K562 (cell line): ENCODE measurements around the gene DNAH3. TPM values are rescaled to one million over a fixed set of nuclear protein-coding genes. Genes with fewer than 3 reads are reported as not detected.
A peak's percentile ranks its signal among the peaks of the same experiment; 100 is the strongest.

Experiments
- ATAC-seq: fragments of 200-7000 bp; cut with Tn5 transposase; 3 replicates; pipeline ENCODE4 v1.9.1; 2020; ENCODE audit warnings: moderate library complexity
- BruUV-seq: library from RNA; stranded (reverse); fragments of 400-500 nt; replicated peaks from 2 replicates; lab custom pipeline; 2021; lab: Mats Ljungman, UMichigan
- CTCF ChIA-PET: fragments of 300-600 bp; formaldehyde crosslinking; extraction: SDS; loops from one replicate; lab custom pipeline; 2021; ENCODE audit warnings: low intra/inter-chr PET ratio; lab: Yijun Ruan, JAX
- POLR2A ChIA-PET: fragments of 300-600, 350-650 bp; sonication (Branson Sonifier 250); formaldehyde crosslinking; extraction: SDS; loops from one replicate; lab custom pipeline; 2021; ENCODE audit warnings: antibody characterized with exemption, inconsistent platforms; lab: Yijun Ruan, JAX
- DNase-seq, 4 experiments: peaks; one replicate each; pipeline versions ENCODE4 v3.0.0 to v3.0.0-alpha.2; 2011 to 2018; ENCODE audit warnings: low spot score in 3 of 4, mixed read lengths in 3 of 4; ENCODE audit errors: extremely low read depth in 1 of 4
- FAIRE-seq: peaks from 2 replicates; lab custom pipeline; 2011; peaks lifted over from hg19 to GRCh38; lab: Jason Lieb, UNC
- H2AFZ ChIP-seq: 2 replicates; pipeline ENCODE4 v1.6.0; 2011; ENCODE audit warnings: low read depth, low read length, control low read depth, inconsistent platforms
- H3K27ac ChIP-seq: fragments of 200-600 bp; 3 replicates; pipeline ENCODE4 v1.8.0; 2011; ENCODE audit warnings: low read depth, mild to moderate bottlenecking, control low read depth, inconsistent platforms, low read length, moderate library complexity, mixed read lengths; ENCODE audit errors: extremely low read depth
- H3K27me3 ChIP-seq, 2 experiments: fragments of 300-600 bp in 1 of 2; 2 replicates in 1 of 2; 3 replicates in 1 of 2; pipeline versions ENCODE4 v1.6.0 to v1.8.0; 2011; ENCODE audit warnings: inconsistent platforms in 2 of 2, low read length in 2 of 2, mild to moderate bottlenecking in 1 of 2, mixed read lengths in 1 of 2, moderate library complexity in 1 of 2; ENCODE audit not compliant: control insufficient read depth in 2 of 2, insufficient read depth in 2 of 2
- H3K36me3 ChIP-seq: fragments of 300-600 bp; 3 replicates; pipeline ENCODE4 v1.8.0; 2011; ENCODE audit warnings: mild to moderate bottlenecking, low read length, inconsistent platforms; ENCODE audit not compliant: control insufficient read depth, insufficient read depth
- H3K4me1 ChIP-seq, 2 experiments: fragments of 200-600 bp in 1 of 2; replicated peaks in 1 of 2; 2 replicates in 1 of 2; 3 replicates in 1 of 2; pipeline versions ENCODE4 v1.5.1 to v1.8.0; 2011; ENCODE audit warnings: inconsistent platforms in 2 of 2, low read length in 2 of 2, mild to moderate bottlenecking in 1 of 2, mixed read lengths in 1 of 2, moderate library complexity in 1 of 2; ENCODE audit not compliant: control insufficient read depth in 2 of 2, insufficient read depth in 2 of 2
- H3K4me2 ChIP-seq: 2 replicates; pipeline ENCODE4 v1.6.1; 2011; ENCODE audit warnings: low read length, control low read depth, inconsistent platforms, mixed read lengths; ENCODE audit not compliant: insufficient read depth
- H3K4me3 ChIP-seq: fragments of 200-600 bp; sonication (generic), shearing (Covaris generic); 2 replicates; pipeline ENCODE4 v1.5.1; 2016; ENCODE audit warnings: control low read depth, inconsistent platforms
- H3K79me2 ChIP-seq: fragments of 200-600 bp; 3 replicates; pipeline ENCODE4 v1.8.0; 2011; ENCODE audit warnings: low read length, inconsistent platforms; ENCODE audit not compliant: control insufficient read depth, insufficient read depth
- H3K9ac ChIP-seq, 2 experiments: 2 replicates each; pipeline versions ENCODE4 v1.6.0 to v1.6.1; 2011; ENCODE audit warnings: low read depth in 2 of 2, low read length in 2 of 2, control low read depth in 1 of 2, inconsistent platforms in 1 of 2, mild to moderate bottlenecking in 1 of 2, mixed read lengths in 1 of 2; ENCODE audit not compliant: insufficient read depth in 1 of 2
- H3K9me1 ChIP-seq: one replicate; pipeline ENCODE4 v1.6.0; 2011; ENCODE audit warnings: inconsistent platforms, mild to moderate bottlenecking, low read length, moderate library complexity; ENCODE audit not compliant: control insufficient read depth, insufficient read depth
- H3K9me3 ChIP-seq: replicated peaks from 2 replicates; pipeline ENCODE4 v1.5.1; 2011; ENCODE audit warnings: low read depth, low read length, inconsistent platforms; ENCODE audit not compliant: control insufficient read depth, insufficient read depth
- H4K20me1 ChIP-seq: replicated peaks from 2 replicates; pipeline ENCODE4 v1.6.1; 2011; ENCODE audit warnings: low read length, inconsistent platforms, mixed read lengths; ENCODE audit not compliant: control insufficient read depth, insufficient read depth
- BCOR ChIP-seq: fragments of 450-650 bp; IDR thresholded peaks from 2 replicates; pipeline ENCODE4 v1.6.1; 2016
- CBX3 ChIP-seq, 2 experiments: IDR thresholded peaks; 1 replicate in 1 of 2; 2 replicates in 1 of 2; pipeline ENCODE4 v1.6.1; 2012; ENCODE audit warnings: inconsistent platforms in 2 of 2, low read length in 2 of 2, borderline replicate concordance in 1 of 2, control low read depth in 1 of 2
- L3MBTL2 ChIP-seq: fragments of 450-650 bp; IDR thresholded peaks from 2 replicates; pipeline ENCODE4 v1.6.1; 2016; ENCODE audit warnings: mild to moderate bottlenecking, moderate library complexity
- PTBP1 ChIP-seq: fragments of 200-400 bp; formaldehyde crosslinking; IDR thresholded peaks from 2 replicates; pipeline ENCODE4 v1.6.1; 2017; ENCODE audit warnings: low read depth, low read length
- RCOR1 ChIP-seq, 2 experiments: IDR thresholded peaks; 2 replicates each; pipeline ENCODE4 v1.6.1; 2012; ENCODE audit warnings: low read depth in 2 of 2, low read length in 2 of 2, borderline replicate concordance in 1 of 2, improper control_type of control experiment in 1 of 2
- SMARCA5 ChIP-seq: fragments of 450-650 bp; IDR thresholded peaks from 2 replicates; pipeline ENCODE4 v1.6.1; 2016
- YBX1 ChIP-seq: fragments of 450-650 bp; IDR thresholded peaks from 2 replicates; pipeline ENCODE4 v1.7.1; 2016; ENCODE audit warnings: mild to moderate bottlenecking
- ZNF12 ChIP-seq: sonication (generic); formaldehyde crosslinking; IDR thresholded peaks from 2 replicates; pipeline ENCODE4 v1.4.0; 2020; ENCODE audit warnings: mild to moderate bottlenecking, missing genetic modification reagents
- ZNF134 ChIP-seq: fragments of 250-450 bp; sonication (Bioruptor Pico); conservative IDR thresholded peaks from 2 replicates; pipeline ENCODE4 v1.4.0; 2020
- ZNF384 ChIP-seq: IDR thresholded peaks from 2 replicates; pipeline ENCODE4 v1.6.1; 2012; ENCODE audit warnings: low read depth, low read length, improper control_type of control experiment
- ZNF507 ChIP-seq: conservative IDR thresholded peaks from 2 replicates; pipeline ENCODE4 v1.6.1; 2017; ENCODE audit warnings: missing genetic modification characterization, missing compliant biosample characterization
- ZNF551 ChIP-seq: fragments of 250-450 bp; sonication (Bioruptor Pico); IDR thresholded peaks from 2 replicates; pipeline ENCODE4 v1.5.0; 2021; ENCODE audit warnings: mild to moderate bottlenecking, moderate library complexity
- ZNF668 ChIP-seq: fragments of 250-450 bp; sonication (Bioruptor Pico); IDR thresholded peaks from 2 replicates; pipeline ENCODE4 v1.8.0; 2022; ENCODE audit warnings: mild to moderate bottlenecking, inconsistent platforms
- WGBS: fragments of 100-300 bp; shearing (Covaris generic); methylation state at CpG from one replicate; pipeline ENCODE4 v1.1.6; 2016; ENCODE audit warnings: low coverage, mixed read lengths; ENCODE audit not compliant: insufficient coverage; ENCODE audit errors: missing lambda C conversion rate; 5-methylcytosine and 5-hydroxymethylcytosine counted together
- in situ Hi-C: fragments of 300-500 bp; cut with MboI; formaldehyde crosslinking; loops from 4 replicates; pipeline ENCODE4 v1.15.0; 2018; ENCODE audit warnings: inconsistent platforms, mixed read lengths
- intact Hi-C: fragments of 100-400 bp; cut with micrococcal nuclease; formaldehyde crosslinking; loops from 2 replicates; pipeline ENCODE4 v1.14.2; 2022
- polyA plus RNA-seq, 8 experiments: library from polyadenylated mRNA; depleted of rRNA in 4 of 8; stranded (reverse) in 5 of 8; unstranded in 3 of 8; fragments of >200 nt; fragmentation: Nextera tagmentation in 2 of 8; fragmentation: Illumina TruSeq in 1 of 8; extraction: Ambion mirVana in 2 of 8; extraction: Trizol in 1 of 8; gene quantifications; 2 replicates each; pipeline versions ENCODE4 v1.2.1 to v1.2.3, GENCODE V29; 2011 to 2014; ENCODE audit warnings: inconsistent platforms in 1 of 8, missing spikeins in 1 of 8
- total RNA-seq, 7 experiments: library from RNA; depleted of rRNA in 6 of 7; stranded (reverse); fragments of >200 nt in 6 of 7; fragmentation: Illumina TruSeq in 2 of 7; extraction: Trizol in 2 of 7; gene quantifications; 2 replicates each; pipeline versions ENCODE4 v1.2.1 to v1.2.3, GENCODE V29; 2011 to 2021; ENCODE audit warnings: low replicate concordance in 1 of 7
- TF ChIP-seq, protein P1 (sequence below): sonication (generic); formaldehyde crosslinking; IDR thresholded peaks from 2 replicates; pipeline ENCODE4 v1.8.0; 2022; ENCODE audit warnings: mild to moderate bottlenecking, low read depth, missing genetic modification reagents
- TF ChIP-seq, protein P2 (sequence below): sonication (generic); IDR thresholded peaks from 2 replicates; pipeline ENCODE4 v1.6.1; 2016

The DNAH3 gene
- total and polyA plus RNA-seq, 9 of the 15 experiments (the other 6 are each of a cell fraction or from before 2014, with no cell fraction given), result 0.32 to 0.84 (median 0.44) TPM

DNA sequence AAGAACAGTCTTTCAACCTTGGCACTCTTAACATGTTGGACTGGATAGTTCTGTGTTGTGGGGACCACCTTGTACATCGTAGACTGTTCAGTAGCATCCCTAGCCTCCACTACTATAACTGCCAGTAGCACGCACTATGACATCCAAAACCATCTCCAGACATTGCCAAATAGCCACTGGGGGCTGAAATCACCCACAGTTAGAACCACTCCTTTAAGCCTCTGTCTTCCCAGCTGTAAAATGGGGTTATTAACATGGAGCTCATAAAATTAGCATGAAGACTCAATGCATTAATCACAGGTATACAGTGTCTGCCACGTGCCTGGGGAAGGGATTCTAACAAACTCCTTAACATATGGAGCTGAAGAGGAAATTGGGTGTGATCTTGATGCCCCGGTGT is 200.4 kb downstream of the DNAH3 start (continued):
- TF ChIP-seq RCOR1 (IDR thresholded peaks at IDR 0.05; ENCODE audit: borderline replicate concordance in 1 of 2, low read depth in 2 of 2, low read length in 2 of 2) (peak in 1 of 2 experiments; percentile 61; a peak in 2 of 4 replicates), PTBP1 (0 out of 2 replicates have a peak, but pooled peaks have one; percentile 40), YBX1 (no peak), ZNF551 (CRISPR knock-in tag) (no peak), SMARCA5 (peak; percentile 67; the same call in 1 of the 2 replicates), ZNF134 (CRISPR knock-in tag) (no peak), BCOR (peak; percentile 84), ZNF384 (no peak), CBX3 (IDR thresholded peaks at IDR 0.05; ENCODE audit: borderline replicate concordance in 1 of 2, low read length in 2 of 2) (0 out of 3 replicates have a peak, but pooled peaks of 1 of the 2 experiments have one; percentile 23), ZNF668 (CRISPR knock-in tag) (no peak)
- TF ChIP-seq, protein P1, sequence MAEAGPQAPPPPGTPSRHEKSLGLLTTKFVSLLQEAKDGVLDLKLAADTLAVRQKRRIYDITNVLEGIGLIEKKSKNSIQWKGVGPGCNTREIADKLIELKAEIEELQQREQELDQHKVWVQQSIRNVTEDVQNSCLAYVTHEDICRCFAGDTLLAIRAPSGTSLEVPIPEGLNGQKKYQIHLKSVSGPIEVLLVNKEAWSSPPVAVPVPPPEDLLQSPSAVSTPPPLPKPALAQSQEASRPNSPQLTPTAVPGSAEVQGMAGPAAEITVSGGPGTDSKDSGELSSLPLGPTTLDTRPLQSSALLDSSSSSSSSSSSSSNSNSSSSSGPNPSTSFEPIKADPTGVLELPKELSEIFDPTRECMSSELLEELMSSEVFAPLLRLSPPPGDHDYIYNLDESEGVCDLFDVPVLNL (CRISPR knock-in tag), result no peak

DNA sequence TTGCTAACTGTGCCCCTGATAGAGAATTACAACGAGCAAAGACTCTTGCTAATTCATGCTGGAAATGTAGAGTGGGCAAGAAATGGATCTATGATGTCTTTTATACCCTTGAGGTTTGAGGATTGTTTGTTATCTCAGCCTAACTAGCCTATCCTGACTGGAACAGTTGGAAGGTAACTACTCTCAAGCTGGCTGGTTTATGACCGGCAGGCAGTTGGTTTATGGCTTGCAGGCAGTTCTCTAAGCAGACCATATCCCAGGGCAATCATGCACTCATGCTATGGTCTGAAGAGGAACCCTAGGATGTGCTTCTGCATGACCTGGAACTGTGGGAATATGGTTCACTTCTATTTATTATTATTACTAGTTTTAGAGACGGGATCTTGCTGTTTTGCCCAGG is 201.0 kb downstream of the DNAH3 start:
- ATAC-seq (no peak), DNase-seq (no peak)
- intact Hi-C loops, result loop anchor here (5.0 kb wide), 1 partner anchor 47 kb away; the partner anchor contains the start of genes DCUN1D3 and LYRM1
- H3K4me2 ChIP-seq, result no peak overlapping the region
- CTCF ChIA-PET, result no interaction called here
- WGBS, result 50% methylated on average over 3 of the region's 3 CpGs
- TF ChIP-seq ZNF12 (CRISPR knock-in tag) (peak; percentile 90), ZNF507 (tag) (peak; percentile 62), L3MBTL2 (no peak)
- TF ChIP-seq, protein P2, sequence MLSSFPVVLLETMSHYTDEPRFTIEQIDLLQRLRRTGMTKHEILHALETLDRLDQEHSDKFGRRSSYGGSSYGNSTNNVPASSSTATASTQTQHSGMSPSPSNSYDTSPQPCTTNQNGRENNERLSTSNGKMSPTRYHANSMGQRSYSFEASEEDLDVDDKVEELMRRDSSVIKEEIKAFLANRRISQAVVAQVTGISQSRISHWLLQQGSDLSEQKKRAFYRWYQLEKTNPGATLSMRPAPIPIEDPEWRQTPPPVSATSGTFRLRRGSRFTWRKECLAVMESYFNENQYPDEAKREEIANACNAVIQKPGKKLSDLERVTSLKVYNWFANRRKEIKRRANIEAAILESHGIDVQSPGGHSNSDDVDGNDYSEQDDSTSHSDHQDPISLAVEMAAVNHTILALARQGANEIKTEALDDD, result peak; percentile 88
- TF ChIP-seq, all 486 proteins: peak for 3
- in situ Hi-C loops, result loop anchor here (5.0 kb wide), 1 partner anchor 92 kb away; no protein-coding TSS in a partner anchor
- H3K36me3 ChIP-seq, result no peaks in the 10 kb centered on the region
- POLR2A ChIA-PET, result interaction anchor here (0.6 kb wide), 1 partner anchor 139 kb away, joined by 3 read pairs; no protein-coding TSS in a partner anchor
- 0 out of 2 replicates have a peak, but pooled peaks cover 2% of the 10 kb centered on the region for H3K9me3 ChIP-seq
- H3K79me2 ChIP-seq, result no peaks in the 10 kb centered on the region
- H3K9me1 ChIP-seq, result no peaks in the 10 kb centered on the region
- no peak overlapping the region for H3K4me3 ChIP-seq
- peaks cover 0 to 8% of the 10 kb centered on the region in 2 experiments; a peak in 1 of 5 replicates for H3K27me3 ChIP-seq
- peaks cover 14 to 24% of the 10 kb centered on the region in 2 experiments for H3K4me1 ChIP-seq
- H2AFZ ChIP-seq, result no peak overlapping the region
- no peak overlapping the region for H3K27ac ChIP-seq
- no peak overlapping the region for H3K9ac ChIP-seq
- no peak for FAIRE-seq
- H4K20me1 ChIP-seq, result no peaks in the 10 kb centered on the region
- no TSS peak for BruUV-seq
